Muscle of leg (tissue), 11 donors: ENCODE results near the gene DGKB. TPM values are rescaled to one million over a fixed set of nuclear protein-coding genes. Genes with fewer than 3 reads are reported as not detected.
A peak's percentile ranks its signal among the peaks of the same experiment; 100 is the strongest.

Experiments used
- DNase-seq: peaks from one replicate; pipeline ENCODE4 v3.0.0; 2013
- H3K27ac ChIP-seq: one replicate; pipeline ENCODE4 v1.5.1; 2013; ENCODE audit warnings: mild to moderate bottlenecking, low read length, control low read depth
- H3K27me3 ChIP-seq: one replicate; pipeline ENCODE4 v1.6.1; 2013; ENCODE audit warnings: low read length; ENCODE audit not compliant: control insufficient read depth, insufficient read depth
- H3K36me3 ChIP-seq: one replicate; pipeline ENCODE4 v1.6.1; 2013; ENCODE audit warnings: low read length; ENCODE audit not compliant: control insufficient read depth, insufficient read depth
- H3K4me1 ChIP-seq: one replicate; pipeline ENCODE4 v1.6.1; 2013; ENCODE audit warnings: low read length; ENCODE audit not compliant: control insufficient read depth, insufficient read depth
- H3K4me3 ChIP-seq: one replicate; pipeline ENCODE4 v1.5.1; 2013; ENCODE audit warnings: low read length, control low read depth
- H3K9me3 ChIP-seq: replicated peaks from 2 replicates; pipeline ENCODE4 v1.6.1; 2013; ENCODE audit warnings: low read depth, low read length; ENCODE audit not compliant: control insufficient read depth
- WGBS: methylation state at CpG from one replicate; pipeline ENCODE4 v1.1.5; 2013; ENCODE audit warnings: missing lambda C conversion rate; ENCODE audit not compliant: insufficient coverage; 5-methylcytosine and 5-hydroxymethylcytosine counted together
- polyA plus RNA-seq, 8 donors: library from polyadenylated mRNA; unstranded; fragments of 120-200 nt; gene quantifications; one replicate each; pipeline versions ENCODE4 v1.2.1 to v1.2.3, GENCODE V29; 2013; ENCODE audit warnings: inconsistent platforms in 1 of 8, low replicate concordance in 1 of 8; ENCODE audit not compliant: insufficient read length in 8 of 8, insufficient read depth in 1 of 8
- total RNA-seq: library from RNA; stranded (reverse); fragments of 120-200 nt; gene quantifications from one replicate; pipeline ENCODE4 v1.2.4, GENCODE V29; 2013

Gene DGKB
- total and polyA plus RNA-seq, 9 donors, result 0.42 to 1.4 (median 0.85) TPM

- DNase-seq, result no peak
- H3K4me1 ChIP-seq, result no peaks in the 10 kb centered on the region
- WGBS, result no CpG with 5 or more reads among the region's 1 CpG
- no peaks in the 10 kb centered on the region for H3K9me3 ChIP-seq
- H3K36me3 ChIP-seq, result no peaks in the 10 kb centered on the region
- H3K4me3 ChIP-seq, result no peak overlapping the region
- H3K27me3 ChIP-seq, result no peaks in the 10 kb centered on the region
- H3K27ac ChIP-seq, result no peak overlapping the region
Measured at GRCh38 chr7:14843755-14844154, 58.8 kb downstream of the DGKB start.

GRCh38 chr7:14842523-14842922 is 60.0 kb downstream of the DGKB start:
- peak; percentile 12 for DNase-seq
- H3K4me3 ChIP-seq, result no peak overlapping the region
- H3K27me3 ChIP-seq, result no peaks in the 10 kb centered on the region
- no peak overlapping the region for H3K27ac ChIP-seq
- no peaks in the 10 kb centered on the region for H3K4me1 ChIP-seq
- no peaks in the 10 kb centered on the region for H3K9me3 ChIP-seq
- H3K36me3 ChIP-seq, result no peaks in the 10 kb centered on the region

- Histone ChIP-seq H3K9me3 (no peaks in the 10 kb centered on the region), H3K27ac (no peak overlapping the region), H3K27me3 (no peaks in the 10 kb centered on the region), H3K4me1 (no peaks in the 10 kb centered on the region), H3K36me3 (no peaks in the 10 kb centered on the region), H3K4me3 (no peak overlapping the region)
- no CpG with 5 or more reads among the region's 1 CpG for WGBS
- no peak for DNase-seq
Measured at GRCh38 chr7:14841869-14842268, 60.7 kb downstream of the DGKB start.

- no peaks in the 10 kb centered on the region for H3K9me3 ChIP-seq
- H3K36me3 ChIP-seq, result no peaks in the 10 kb centered on the region
- no CpG with 5 or more reads among the region's 2 CpGs for WGBS
- no peak overlapping the region for H3K4me3 ChIP-seq
- no peak for DNase-seq
- no peak overlapping the region for H3K27ac ChIP-seq
- peaks cover 2% of the 10 kb centered on the region for H3K4me1 ChIP-seq
- H3K27me3 ChIP-seq, result no peaks in the 10 kb centered on the region
Measured at GRCh38 chr7:14841086-14841485, 61.5 kb downstream of the DGKB start.

GRCh38 chr7:14839307-14839706 is 63.2 kb downstream of the DGKB start:
- Histone ChIP-seq H3K27me3 (no peaks in the 10 kb centered on the region), H3K4me1 (peaks cover 6% of the 10 kb centered on the region), H3K27ac (no peak overlapping the region), H3K4me3 (no peak overlapping the region), H3K36me3 (no peaks in the 10 kb centered on the region), H3K9me3 (no peaks in the 10 kb centered on the region)
- no CpG with 5 or more reads among the region's 1 CpG for WGBS
- no peak for DNase-seq

DNA sequence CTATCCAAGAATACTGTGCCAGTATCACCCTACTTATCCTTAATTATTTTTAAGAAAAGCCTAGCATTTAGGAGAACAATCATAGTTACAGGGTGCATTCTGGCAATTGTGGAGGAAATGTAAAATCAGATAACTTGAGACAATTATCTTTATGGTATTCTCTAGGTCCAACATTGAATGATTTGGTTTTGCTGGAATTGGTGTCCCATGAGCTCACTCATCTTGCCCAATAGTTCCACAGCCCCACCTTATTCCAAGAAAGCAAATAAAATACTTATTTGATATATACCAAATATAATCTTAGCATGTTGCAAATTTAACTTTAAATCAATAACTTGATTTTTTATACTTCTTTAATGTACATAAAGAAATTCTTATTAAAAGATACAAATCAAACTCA is 65.3 kb downstream of the DGKB start:
- Histone ChIP-seq H3K4me3 (no peak overlapping the region), H3K36me3 (no peaks in the 10 kb centered on the region), H3K9me3 (no peaks in the 10 kb centered on the region), H3K27ac (no peak overlapping the region), H3K27me3 (no peaks in the 10 kb centered on the region), H3K4me1 (peaks cover 6% of the 10 kb centered on the region)
- DNase-seq, result no peak

DNA sequence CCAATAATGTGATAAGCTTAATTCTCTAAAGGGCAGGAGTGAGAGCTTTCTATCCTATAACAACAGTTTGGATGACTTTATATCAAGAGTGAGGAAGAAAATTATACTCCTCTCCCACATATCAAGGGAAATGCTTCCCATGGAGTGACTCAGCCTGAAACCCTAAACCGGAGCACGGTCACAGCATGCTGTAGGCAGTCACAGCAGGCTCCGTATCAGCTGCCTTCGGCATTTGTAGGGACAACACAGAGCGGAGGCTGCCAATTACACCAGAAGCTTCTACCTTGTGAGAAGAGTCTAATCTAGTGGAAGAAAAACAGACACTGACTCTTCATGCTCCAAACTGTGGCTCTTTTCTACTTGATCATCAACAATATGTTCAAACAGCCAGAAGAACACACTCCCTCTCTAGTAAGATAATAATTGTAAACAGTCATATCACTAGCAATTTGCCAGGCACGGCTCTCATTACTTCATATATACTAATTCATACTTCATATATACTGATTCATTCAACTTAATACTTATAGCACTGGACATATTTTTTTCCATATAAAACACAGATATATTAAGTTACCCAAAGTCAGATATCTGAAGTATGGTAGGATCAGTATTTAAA is 65.9 kb downstream of the DGKB start:
- Histone ChIP-seq H3K36me3 (no peaks in the 10 kb centered on the region), H3K9me3 (no peaks in the 10 kb centered on the region), H3K4me1 (peaks cover 6% of the 10 kb centered on the region), H3K4me3 (no peak overlapping the region), H3K27ac (peak overlapping the region; percentile 56), H3K27me3 (no peaks in the 10 kb centered on the region)
- peak; percentile 73 for DNase-seq
- WGBS, result 25% methylated on average over 2 of the region's 6 CpGs

DNA sequence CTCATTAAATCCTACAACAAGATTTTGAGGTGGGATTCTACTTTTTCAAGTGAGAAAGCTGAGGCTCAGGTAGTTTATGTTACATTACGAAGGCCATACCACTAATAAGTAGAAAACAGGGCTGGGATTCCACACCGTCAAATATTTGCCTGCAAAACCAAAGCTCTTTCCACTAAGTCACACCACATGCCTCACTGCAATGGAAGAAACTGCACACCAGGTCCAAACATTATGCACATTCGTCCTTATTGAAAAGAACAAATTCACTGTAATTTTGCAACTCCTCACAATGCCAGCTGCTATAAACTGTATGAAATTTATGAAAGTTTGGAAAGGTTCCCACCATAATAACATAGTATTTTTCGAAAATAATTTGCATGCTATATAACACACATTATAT is 66.5 kb downstream of the DGKB start:
- DNase-seq, result peak; percentile 18
- Histone ChIP-seq H3K27me3 (no peaks in the 10 kb centered on the region), H3K4me3 (no peak overlapping the region), H3K27ac (peak overlapping the region; percentile 56), H3K4me1 (peaks cover 6% of the 10 kb centered on the region), H3K9me3 (no peaks in the 10 kb centered on the region), H3K36me3 (no peaks in the 10 kb centered on the region)
- WGBS, result no CpG with 5 or more reads among the region's 4 CpGs

- no peaks in the 10 kb centered on the region for H3K9me3 ChIP-seq
- no peaks in the 10 kb centered on the region for H3K27me3 ChIP-seq
- DNase-seq, result peak; percentile 10
- H3K4me1 ChIP-seq, result peaks cover 6% of the 10 kb centered on the region
- 68% methylated on average over 4 of the region's 5 CpGs for WGBS
- no peaks in the 10 kb centered on the region for H3K36me3 ChIP-seq
- no peak overlapping the region for H3K4me3 ChIP-seq
- H3K27ac ChIP-seq, result peak overlapping the region; percentile 13
Measured at GRCh38 chr7:14835384-14835783, 67.2 kb downstream of the DGKB start.

DNA sequence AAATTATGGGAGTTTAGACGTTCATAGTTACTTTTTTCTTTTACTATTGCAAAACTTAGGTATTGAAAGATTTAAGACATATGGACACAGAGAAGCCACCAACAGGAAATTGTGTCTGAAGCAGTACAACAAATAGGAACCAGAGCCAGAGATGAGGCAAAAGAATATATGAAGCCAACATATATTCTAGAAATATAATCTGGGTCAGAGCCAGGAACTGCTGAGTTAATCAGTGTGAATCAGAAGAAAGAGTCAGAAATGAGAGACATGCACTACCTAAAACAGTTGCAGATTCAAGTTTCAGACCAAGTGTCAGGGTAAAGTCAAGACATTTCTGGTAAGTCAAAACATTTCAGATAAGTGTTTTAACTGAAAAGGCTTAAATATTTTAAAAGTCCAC is 67.7 kb downstream of the DGKB start:
- Histone ChIP-seq H3K4me3 (no peak overlapping the region), H3K36me3 (no peaks in the 10 kb centered on the region), H3K27ac (no peak overlapping the region), H3K27me3 (no peaks in the 10 kb centered on the region), H3K4me1 (peaks cover 6% of the 10 kb centered on the region), H3K9me3 (no peaks in the 10 kb centered on the region)
- no CpG with 5 or more reads among the region's 1 CpG for WGBS
- peak; percentile 25 for DNase-seq

- WGBS, result 0% methylated on average over 1 of the region's 3 CpGs
- peak; percentile 44 for DNase-seq
- Histone ChIP-seq H3K27me3 (no peaks in the 10 kb centered on the region), H3K4me3 (no peak overlapping the region), H3K27ac (no peak overlapping the region), H3K36me3 (no peaks in the 10 kb centered on the region), H3K9me3 (no peaks in the 10 kb centered on the region), H3K4me1 (peaks cover 6% of the 10 kb centered on the region)
Measured at GRCh38 chr7:14834456-14834855, 68.1 kb downstream of the DGKB start.
